ENCODE results near the gene RPS6KA1.

GRCh38 chr1:26521669-26522030, 7.9 kb upstream of the RPS6KA1 start:
- no peak for TF ChIP-seq CTCF (IDR thresholded peaks at IDR 0.05)
- TF ChIP-seq POLR2A (IDR thresholded peaks at IDR 0.05): no peak

All from right lobe of liver (tissue), 4 donors.